ENCODE data around the gene EIF4A3. TPM values are rescaled to one million over a fixed set of nuclear protein-coding genes. Genes with fewer than 3 reads are reported as not detected.

EIF4A3 gene
- total RNA-seq, 1 experiment from 2014 or later, result 169 TPM

GRCh38 chr17:80087346-80088265 is 59.3 kb downstream of the EIF4A3 start:
- ChIA-PET POLR2A (interaction anchor here (0.6 kb wide), 1 partner anchor 30 kb away, joined by 5 read pairs; no protein-coding TSS in a partner anchor), CTCF (interaction anchor here (0.5 kb wide), 1 partner anchor 11 kb away, joined by 5 read pairs; no protein-coding TSS in a partner anchor)
- ATAC-seq, result no peak
- BruUV-seq (replicated peaks), result no TSS peak
- no peak overlapping the region for H3K27ac ChIP-seq (ENCODE audit: low read length)
- H3K4me3 ChIP-seq (ENCODE audit: low read depth in 2 of 2, low read length in 2 of 2), result no peak overlapping the region
- H3K36me3 ChIP-seq (ENCODE audit: control insufficient read depth, insufficient read depth, low read length), result no peaks in the 10 kb centered on the region
- 0 out of 2 replicates have a peak, but pooled peaks cover 4% of the 10 kb centered on the region for H3K4me1 ChIP-seq (ENCODE audit: control insufficient read depth, insufficient read depth, low read length)
- TF ChIP-seq TCF7L2 (IDR thresholded peaks at IDR 0.05; ENCODE audit: low read depth, low read length), result no peak
- no peak for TF ChIP-seq CTCF (IDR thresholded peaks at IDR 0.05)
- TF ChIP-seq REST (IDR thresholded peaks at IDR 0.05; ENCODE audit: insufficient read depth in 1 of 2, low read depth in 2 of 2, low read length in 1 of 2), result no peak
- no peak for TF ChIP-seq SIN3A (IDR thresholded peaks at IDR 0.05; ENCODE audit: borderline replicate concordance, insufficient read depth, low read depth, low read length)
- no peak for TF ChIP-seq POLR2AphosphoS5 (IDR thresholded peaks at IDR 0.05; ENCODE audit: low read depth, low read length)
- H3K27me3 ChIP-seq (ENCODE audit: control insufficient read depth, insufficient read depth, low read length), result no peaks in the 10 kb centered on the region
- intact Hi-C loops (cut with micrococcal nuclease; ENCODE audit: unreplicated experiment) (no loop called here), in situ Hi-C loops (cut with HindIII; ENCODE audit: low pct_unique_long_range_greater_than_20kb, low sequenced_read_pairs) (no loop called here)
- no peaks in the 10 kb centered on the region for H3K9me3 ChIP-seq (ENCODE audit: control insufficient read depth, insufficient read depth, low read depth, low read length)
- DNase-seq (ENCODE audit: low read depth, low spot score), result no peak

GRCh38 chr17:80086616-80087015 is 60.3 kb downstream of the EIF4A3 start:
- intact Hi-C loops (cut with micrococcal nuclease; ENCODE audit: unreplicated experiment), result no loop called here
- ATAC-seq, result no peak
- ChIA-PET POLR2A (no interaction called here), CTCF (interaction anchor here (1.2 to 1.3 kb wide), 2 partner anchors 15 to 78 kb away, joined by 3 read pairs; partner anchors contain the start of gene GAA)
- Histone ChIP-seq H3K9me3 (ENCODE audit: control insufficient read depth, insufficient read depth, low read depth, low read length) (no peaks in the 10 kb centered on the region), H3K27ac (ENCODE audit: low read length) (no peak overlapping the region), H3K36me3 (ENCODE audit: control insufficient read depth, insufficient read depth, low read length) (no peaks in the 10 kb centered on the region), H3K4me3 (ENCODE audit: low read depth in 2 of 2, low read length in 2 of 2) (no peak overlapping the region), H3K4me1 (ENCODE audit: control insufficient read depth, insufficient read depth, low read length) (0 out of 2 replicates have a peak, but pooled peaks cover 6% of the 10 kb centered on the region), H3K27me3 (ENCODE audit: control insufficient read depth, insufficient read depth, low read length) (no peaks in the 10 kb centered on the region)
- TF ChIP-seq SIN3A (IDR thresholded peaks at IDR 0.05; ENCODE audit: borderline replicate concordance, insufficient read depth, low read depth, low read length), result no peak
- no peak for TF ChIP-seq CTCF (IDR thresholded peaks at IDR 0.05)
- no peak for TF ChIP-seq REST (IDR thresholded peaks at IDR 0.05; ENCODE audit: insufficient read depth in 1 of 2, low read depth in 2 of 2, low read length in 1 of 2)
- no peak for TF ChIP-seq POLR2AphosphoS5 (IDR thresholded peaks at IDR 0.05; ENCODE audit: low read depth, low read length)
- TF ChIP-seq TCF7L2 (IDR thresholded peaks at IDR 0.05; ENCODE audit: low read depth, low read length), result no peak
- in situ Hi-C loops (cut with HindIII; ENCODE audit: low pct_unique_long_range_greater_than_20kb, low sequenced_read_pairs), result no loop called here
- DNase-seq (ENCODE audit: low read depth, low spot score), result no peak
- BruUV-seq (replicated peaks), result no TSS peak

All from Panc1 (cell line).